Eye (tissue), 1 donor: ENCODE data around the gene CEP131.

Experiments
- DNase-seq: peaks from one replicate; pipeline ENCODE4 v3.0.0-alpha.2; 2015

The CEP131 gene

DNA sequence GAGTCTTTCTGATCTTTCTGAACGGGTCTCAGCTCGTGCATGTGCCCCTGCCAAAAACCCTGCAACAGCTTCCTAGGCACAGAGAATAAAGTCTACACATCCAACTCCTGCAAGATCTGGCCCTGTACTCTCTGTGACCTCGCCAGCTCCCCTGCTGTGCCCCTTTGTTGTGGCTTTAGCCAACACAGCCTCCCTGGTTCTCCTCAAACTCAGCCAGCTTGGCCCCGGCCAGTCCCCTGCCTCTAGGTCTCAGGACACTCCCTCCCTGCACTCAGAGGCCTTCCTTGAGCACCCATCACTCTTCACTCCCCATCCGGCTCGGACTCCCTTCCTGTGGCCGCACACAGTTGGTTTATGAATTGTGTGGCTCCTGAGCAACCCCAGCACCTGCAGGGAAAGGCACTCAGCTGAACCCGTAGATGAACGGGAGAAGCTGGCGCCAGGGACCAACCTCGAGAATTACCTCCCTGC, 1.4 kb downstream of the CEP131 start:
- DNase-seq = peak; percentile 70

DNA sequence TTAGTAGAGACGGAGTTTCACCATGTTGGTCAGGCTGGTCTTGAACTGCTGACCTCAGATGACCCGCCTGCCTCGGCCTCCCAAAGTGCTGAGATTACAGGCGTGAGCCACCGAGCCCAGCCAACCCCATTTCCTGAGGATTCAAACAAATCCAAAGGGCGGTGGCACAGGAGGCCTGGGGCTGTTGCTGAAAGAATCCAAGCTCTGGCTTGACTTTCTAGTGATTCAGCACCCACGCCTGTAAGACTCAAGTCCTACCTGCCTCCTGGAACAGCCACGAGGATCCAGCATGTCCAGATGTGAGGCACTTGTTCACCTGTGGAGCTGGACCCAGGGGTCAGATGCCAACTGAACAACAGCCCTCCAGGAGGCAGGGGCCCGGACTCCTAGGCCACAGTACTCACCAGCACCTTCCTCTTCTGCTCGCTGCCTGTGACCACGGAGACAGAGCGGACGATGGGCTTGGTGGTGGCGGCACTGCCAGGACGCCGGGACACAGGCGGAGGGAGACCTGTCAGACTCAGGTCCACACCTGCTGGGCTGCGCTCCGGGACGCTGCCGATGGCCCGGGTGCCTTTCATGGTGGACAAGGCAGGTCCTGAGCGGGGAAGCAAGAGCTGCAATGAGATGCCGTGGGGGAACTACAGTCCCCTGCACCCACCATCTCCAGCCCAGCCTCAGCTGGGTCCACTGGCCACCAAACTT, 3.1 kb downstream of the CEP131 start:
- DNase-seq = no peak

DNA sequence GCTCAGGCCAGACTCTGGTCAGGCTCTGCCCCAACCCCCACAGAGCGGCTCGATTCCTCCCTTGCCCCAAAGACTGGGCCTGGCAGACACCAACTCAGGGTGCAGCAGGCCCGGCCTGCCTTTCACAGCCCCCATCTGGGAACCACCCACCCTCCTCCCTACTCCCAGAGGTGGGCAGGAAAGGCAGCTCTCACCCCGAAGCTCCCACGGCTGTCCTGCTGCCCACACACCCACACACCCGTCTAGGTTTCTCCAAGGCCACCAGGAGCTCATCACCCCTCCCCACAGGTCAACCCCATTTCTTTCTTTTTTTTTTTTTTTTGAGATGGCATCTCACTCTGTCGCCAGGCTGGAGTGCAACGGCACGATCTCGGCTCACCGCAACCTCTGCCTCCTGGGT, 3.8 kb downstream of the CEP131 start:
- DNase-seq = no peak

DNA sequence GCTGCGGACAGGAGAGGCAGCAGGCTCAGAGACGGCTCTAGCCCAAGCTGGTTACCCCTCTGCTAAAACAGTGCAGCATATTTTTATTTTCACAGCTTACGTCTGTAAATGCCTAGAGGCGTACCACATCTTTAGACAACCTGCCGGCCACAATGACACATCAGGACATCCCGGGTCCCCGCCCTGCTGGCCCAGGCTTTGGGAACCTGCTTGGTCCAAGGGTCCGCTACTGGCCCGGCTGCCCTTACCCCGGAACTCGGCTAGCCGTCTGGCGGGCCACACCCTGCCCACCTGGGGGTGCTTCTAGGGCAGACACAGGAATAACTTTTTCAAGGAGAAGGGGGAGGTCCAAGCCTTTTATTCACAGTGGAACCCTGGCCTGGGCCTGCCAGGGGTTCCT, 4.3 kb downstream of the CEP131 start:
- no peak for DNase-seq

DNA sequence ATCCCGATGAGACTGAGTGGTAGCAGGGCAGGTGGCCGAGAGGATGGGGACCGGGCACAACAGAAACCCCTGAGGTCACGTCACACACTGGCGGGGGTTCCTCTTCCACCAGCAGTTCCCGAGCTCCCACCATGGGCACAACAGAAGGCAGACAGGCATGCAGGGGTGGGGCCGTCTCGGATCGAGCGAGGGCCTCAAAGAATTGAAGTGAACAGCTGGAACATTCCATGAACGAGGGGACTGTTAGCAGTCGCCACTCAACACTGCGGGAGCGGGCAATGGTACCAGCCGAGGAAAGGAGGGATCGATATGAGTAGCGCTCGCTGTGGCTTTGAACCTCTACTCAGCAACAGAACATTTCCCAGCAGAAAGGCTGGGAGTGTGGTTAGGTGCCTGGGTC, 5.3 kb downstream of the CEP131 start:
- DNase-seq = no peak

DNA sequence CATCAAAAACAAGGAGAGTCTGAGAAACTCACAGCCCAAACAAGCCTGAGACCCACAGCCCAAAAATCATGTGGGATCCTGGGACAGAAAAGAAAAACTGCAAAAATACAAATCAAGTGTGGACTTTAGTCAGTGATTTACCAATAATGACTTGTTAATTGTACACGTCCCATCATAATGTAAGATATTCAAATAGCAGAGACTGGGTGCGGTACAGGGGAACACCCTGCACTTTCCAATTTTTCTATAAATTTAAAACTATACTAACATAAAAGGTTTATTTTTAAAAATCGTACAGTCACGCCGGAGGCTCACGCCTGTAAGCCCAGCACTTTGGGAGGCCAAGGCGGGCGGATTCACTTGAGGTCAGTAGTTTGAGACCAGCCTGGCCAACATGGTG, 8.8 kb downstream of the CEP131 start:
- DNase-seq = no peak

DNA sequence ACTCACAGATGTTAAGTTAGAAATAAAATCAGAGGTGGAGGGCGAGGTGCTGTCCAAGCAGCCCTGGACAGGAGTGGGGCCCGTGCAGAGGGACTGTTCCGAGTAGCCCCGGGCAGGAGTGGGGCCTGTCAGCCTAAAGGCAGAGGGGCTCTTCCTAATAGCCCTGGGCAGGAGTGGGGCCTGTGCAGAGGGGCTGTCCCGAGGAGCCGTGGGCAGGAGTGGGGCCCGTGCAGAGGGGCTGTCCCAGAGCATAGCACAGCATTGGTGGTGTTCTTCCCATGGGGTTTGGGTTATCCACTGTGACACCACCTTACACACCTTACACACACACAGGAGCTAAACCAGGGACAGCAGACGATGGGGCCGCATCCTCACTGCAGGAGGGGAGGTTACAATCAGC, 10.4 kb downstream of the CEP131 start:
- DNase-seq = no peak

DNA sequence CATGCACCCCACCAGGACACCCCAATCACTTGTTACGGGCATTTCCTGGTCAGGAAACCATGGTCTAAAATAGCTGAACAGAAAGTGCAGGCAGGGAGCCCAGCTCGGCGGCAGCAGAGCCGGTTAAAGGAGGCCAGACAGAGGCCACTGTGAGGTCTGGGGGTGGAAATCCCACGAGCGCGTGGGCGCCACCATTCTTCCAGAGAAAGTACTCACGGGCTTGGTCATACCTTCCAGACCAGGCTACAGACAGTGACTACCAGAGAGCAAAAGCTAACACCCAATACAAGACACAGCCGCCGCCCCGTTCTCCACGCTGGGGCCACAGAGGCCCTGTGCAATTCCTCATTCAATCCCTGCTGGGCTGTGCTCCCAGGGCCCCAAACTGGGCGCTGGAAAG, 11.9 kb downstream of the CEP131 start:
- DNase-seq = no peak

DNA sequence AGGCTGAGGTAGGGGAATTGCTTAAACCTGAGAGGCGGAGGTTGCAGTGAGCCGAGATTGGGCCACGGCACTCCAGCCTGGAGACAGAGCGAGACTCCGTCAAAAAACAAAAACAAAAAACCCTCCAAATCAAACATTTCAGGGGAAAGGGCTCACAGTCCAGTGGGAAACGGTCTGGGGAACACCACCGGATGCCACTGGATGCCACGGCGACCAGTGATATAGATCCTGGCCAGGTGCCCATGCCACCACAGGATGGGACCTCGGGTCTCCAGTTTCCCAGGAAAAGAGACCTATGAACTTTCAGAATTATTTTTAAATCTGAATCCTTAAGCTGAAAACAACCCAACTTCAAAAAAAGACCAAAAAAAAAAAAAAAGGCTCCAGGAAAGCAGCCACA, 12.3 kb downstream of the CEP131 start:
- no peak for DNase-seq

DNA sequence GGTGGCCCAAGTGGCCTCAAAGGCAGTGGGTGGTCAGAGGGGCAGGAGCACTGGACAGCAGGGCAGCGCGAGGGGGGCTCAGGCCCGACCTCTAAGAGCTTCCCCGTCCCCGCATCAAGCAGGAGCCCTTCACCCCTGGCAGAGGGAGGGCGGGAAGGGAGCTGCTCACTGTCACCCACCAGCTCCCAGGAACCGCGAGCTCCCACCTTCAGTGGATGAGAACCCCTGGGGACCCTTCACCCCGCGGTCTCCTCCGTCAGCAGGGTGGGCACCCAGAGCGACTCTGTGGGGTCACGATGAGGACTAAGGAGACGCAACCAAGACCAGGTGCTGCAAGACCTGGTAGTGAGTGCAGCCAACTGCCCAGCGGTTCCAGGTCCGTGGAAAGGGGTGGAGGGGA, 13.6 kb downstream of the CEP131 start:
- DNase-seq = no peak

DNA sequence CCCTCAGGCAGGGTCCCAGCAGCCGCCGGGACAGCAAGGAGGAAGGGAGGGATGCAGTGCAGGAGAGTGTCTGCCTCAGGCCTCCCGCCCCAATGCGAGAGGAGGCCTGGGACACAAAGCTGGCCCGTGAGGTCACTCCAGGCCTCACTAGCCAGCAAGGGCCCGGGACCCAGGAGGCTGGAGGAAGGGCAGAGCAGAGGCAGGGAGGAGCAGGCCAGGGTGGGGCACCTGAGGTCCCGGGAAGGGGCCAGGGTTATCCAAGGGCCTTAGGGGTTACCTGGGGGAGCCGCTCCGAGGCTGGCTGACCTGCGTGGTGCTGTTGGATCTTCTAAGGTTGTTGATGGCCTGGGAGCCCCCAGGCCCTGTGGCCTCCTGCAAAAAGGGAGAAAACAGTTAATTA, 14.1 kb downstream of the CEP131 start:
- DNase-seq = no peak

DNA sequence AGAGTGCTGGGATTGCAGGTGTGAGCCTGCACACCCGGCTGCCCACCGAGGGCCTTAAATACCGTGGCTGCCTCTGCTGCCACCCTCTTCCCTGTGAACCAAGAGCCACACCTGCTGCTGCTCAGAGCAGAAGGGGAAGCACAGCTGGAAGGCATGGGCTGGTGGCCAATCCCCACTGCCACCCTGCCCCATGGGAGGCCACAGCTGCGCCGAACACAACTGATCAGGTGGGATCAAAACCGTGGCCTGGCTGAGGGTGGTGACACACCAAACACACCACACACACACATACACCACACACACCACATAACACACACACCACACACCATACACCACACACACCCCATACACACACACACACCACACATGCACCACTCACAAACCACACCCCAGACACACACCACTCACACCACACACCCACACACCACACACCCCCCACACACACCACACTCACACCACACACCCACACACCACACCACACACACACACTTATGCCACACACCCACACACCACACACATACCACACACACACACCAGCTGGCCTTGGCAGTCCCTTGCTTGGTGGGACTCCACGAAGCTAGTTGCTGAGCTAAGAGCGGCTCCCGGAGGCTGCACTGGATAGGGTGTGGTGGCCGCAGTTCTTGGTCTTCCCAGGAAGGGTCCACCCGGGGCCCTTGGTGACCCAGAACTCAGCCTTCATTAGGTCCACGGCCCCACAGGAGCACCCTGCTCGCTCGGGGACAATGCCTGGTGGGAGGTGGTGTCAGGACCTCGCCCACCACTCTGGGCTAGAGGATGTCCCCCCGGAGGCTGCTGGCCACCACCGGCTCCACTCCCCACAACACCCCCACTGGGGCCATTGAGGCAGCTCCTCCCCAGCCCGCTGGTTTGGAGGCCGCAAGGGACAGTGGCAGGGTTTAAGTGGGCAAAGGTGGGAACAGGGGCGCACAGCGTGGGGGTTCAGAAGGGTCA, 14.9 kb downstream of the CEP131 start:
- DNase-seq = no peak

DNA sequence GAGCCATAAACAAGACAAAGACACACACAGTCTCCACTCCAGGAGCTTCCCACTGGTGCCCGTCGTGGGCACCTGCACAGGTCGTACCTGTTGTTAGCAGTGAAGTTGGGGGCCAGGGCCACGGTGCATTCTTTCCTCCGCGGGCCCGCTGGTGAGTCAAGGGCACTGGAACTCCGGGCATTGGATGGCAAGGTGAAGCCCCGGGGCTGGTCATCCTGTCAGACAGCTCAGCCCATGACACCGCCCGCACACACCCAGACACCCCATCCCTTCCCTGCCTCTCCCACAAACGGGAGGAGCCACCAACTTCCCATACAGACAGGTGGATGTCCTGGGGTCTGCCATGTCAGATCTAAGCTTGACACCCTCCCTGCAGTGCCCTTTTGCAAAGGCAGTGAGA, 16.1 kb downstream of the CEP131 start:
- no peak for DNase-seq

DNA sequence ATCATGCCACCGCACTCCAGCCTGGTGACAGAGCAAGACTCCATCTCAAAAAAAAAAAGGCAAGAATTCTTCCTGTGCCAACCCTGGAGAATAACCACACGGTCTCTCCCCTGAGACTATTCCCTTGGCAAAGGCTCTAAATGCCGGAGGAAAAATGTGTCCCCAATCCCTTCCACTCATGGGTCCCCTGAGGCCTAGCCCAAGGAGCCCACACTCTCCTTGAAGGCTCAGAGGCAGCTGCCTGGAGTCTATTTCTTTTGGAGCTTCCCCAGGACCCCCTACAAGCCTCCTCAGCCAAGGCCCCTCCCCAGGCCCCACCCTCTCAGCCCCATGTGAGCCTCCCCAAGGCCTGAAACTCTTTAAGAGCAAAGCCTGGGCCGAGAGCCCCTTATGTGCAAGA, 16.6 kb downstream of the CEP131 start:
- no peak for DNase-seq

DNA sequence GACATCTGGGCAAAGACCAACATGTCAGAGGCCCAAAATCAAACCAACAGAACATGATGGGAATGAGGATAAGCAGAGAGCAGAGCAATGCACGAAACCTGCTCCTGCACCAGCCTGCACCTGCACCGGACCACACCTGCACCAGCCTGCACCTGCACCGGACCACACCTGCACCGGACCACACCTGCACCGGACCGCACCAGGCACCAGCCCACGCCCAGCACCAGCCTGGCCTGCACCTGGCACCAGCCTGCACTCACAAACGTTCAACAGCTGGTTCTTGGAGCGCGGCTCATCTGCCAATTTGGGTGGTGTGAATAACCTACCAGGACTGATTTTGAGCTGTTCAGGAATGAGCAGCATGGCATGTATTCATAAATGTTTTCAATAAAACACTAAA, 18.2 kb downstream of the CEP131 start:
- DNase-seq = no peak

DNA sequence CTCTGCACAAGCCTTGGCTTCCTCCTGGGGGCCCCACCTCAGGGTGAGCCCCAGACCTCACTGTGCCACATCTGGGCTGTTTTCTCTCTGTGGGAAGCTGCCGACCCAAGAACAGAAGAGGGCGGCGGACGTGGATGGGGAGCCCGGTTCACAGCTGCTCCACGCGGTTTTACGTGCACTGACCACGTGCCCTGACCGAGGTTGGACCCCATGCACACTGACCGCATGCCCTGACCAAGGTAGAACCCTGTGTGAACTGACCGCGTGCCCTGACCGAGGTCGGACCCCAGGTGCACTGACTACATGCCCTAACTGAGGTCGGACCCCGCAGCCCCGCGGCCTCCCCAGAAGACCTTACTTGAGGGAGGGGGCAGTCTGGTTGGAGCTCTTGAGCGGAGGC, 19.6 kb downstream of the CEP131 start:
- DNase-seq = no peak

DNA sequence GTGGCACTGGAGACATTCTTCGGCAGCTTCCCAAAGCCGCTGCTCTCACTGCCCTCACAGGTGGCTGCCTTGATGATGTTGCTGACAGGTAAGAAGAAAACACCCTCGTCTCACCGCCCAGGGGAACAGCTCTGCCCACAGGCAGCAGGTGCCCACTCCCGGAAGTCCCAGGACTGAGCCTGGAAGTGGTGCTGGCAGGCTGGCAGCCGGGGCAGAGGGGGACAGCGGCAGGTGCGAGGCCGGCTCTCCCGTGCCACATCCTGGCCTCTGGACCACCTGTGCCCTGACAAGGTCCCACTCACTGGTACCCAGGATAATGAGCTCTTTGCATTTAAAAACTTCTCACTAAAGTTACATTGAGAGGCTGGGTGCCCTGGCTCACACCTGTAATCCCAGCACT, 20.4 kb downstream of the CEP131 start:
- no peak for DNase-seq

DNA sequence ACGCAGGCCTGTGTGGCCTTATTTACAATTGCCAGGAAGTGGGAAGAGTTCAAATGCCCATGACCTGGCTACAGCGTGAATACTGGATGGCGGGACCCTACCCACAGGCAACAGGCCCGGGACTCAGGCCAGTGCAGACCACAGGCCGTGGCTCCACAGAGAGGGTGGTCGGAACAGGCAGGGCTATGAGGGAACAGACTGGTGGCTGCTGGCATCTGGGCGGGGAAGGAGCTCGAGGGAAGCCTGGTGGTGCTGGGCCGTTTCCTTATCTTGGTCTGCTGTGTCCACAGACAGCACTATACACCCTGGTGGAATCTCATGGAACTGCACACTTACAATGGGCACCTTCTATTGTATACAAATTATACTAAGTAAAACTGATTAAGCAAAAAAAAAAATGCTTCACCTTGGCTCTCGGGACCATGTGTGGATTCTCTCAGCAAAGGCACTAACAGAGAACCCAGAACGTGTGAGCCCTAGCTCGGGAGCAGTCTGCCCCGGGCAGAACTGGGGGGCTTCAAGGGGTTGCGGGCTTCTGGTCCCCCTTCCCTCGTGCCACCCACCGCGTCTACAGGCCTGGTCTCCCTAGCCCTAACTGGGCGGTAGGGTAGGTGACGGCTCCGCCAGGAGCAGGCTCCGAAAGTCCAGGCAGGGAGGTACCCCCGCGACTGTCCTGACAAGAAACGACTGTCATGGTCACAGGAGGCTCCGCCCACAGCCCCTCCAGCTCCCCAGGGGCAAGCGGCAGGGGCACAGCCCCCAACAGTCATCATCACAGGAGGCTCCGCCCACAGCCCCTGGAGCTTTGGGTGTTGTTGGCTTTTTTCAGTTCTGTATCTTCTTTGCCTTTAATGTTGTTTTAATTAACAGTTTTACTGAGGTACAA, 21.8 kb downstream of the CEP131 start:
- peak; percentile 66 for DNase-seq

DNA sequence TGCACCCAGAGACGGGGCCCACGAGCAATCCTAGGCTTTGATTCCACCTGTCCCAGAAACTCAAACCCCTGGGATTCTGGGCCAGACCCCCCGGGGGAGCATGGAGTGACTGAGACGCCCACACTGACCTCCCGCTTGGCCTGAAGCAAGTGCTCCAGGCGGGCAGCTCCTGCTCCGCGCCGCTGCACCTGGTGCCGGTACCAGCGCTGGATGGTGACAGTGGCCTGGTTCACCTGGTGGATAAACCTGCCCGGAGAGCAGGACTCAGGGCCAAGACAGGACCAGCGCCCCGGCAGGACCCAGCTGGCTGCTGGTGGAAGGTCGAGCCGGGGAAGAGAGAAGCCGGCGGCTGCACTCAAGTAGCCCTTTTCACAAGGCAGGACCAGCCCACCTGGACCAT, 22.6 kb downstream of the CEP131 start:
- DNase-seq = no peak

DNA sequence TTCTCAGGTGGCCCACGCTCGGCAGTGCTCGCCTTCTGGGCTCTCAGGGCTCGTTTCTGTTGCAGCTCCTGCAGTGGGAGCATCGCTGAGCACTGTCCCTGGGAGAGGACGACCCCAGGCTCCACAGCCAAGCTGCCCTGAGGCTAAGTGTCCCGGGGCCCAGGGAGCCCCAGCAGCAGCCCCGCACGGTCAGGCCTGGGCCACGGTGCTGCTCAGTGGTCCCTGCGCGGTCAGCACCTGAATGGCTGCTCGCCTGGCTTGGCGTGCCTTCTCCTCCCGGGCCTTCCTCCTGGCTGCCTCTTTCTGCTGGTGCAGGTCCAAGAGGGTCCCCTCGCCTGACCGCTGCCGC, 23.3 kb downstream of the CEP131 start:
- DNase-seq = no peak

DNA sequence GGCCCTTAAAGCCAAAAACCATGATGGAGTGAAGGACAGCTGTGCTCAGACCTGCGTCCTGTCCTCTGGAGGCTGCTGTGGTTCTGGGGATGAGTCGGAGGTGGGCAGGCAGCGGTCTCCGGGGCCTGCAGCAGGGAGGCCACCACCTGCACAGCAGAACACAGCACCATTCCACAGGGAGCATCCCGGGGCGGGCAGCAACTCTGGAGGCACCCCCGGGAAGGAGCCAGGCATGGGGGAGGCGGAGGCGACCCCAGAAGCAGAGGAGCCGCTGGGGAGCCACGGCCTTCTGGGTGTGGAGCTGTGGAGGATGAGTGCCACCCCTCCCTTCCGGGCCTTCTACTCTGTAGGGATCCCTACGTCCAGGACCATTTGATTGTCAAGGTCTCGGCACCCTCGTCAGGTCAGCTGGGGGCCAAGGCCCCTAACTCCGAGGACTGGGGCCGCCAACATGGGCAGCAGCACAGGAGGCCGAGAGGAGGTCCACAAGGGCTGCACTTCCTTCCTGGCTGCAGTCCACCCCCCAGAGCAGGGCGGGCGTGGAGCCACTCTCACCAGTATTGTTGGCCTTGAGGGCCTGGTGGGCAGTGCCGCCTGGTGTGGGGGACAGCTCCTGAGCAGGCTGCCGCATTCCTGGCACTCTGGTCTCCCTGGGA, 23.8 kb downstream of the CEP131 start:
- no peak for DNase-seq

DNA sequence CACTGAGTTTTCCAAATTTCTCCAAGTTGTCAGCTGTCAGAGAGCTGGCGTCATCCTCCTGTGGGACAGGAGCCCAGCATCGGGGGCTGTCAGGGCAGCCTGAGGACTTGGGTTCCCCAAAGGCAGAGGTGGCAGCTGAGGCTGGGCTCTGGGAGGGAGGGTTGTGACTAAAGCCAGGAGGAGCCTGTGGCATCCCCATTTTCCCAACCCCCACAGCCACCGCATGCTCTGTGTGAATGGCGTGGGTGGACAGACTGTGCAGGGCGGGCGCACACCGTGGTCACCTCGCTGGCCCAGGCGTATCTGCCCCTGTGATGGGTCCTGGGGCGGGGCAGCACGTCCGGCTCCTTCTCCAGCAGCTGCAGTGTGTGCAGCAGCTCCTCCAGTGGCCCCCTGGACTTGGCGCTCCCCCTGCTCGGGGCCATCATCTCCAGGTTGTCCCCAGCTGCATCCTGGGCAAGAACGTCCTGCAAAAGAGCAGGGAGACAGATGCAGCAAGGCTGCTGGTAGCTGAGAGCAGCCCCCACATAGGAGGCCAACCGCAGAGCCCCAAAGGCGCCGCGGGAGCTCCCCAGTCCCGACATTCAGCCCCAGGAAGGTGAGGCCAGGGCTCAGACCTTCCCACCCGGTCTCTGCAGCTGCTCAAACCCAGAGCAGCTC, 24.8 kb downstream of the CEP131 start:
- DNase-seq = no peak
